ENCODE results near the gene VSIR.

VSIR gene

GRCh38 chr10:71737001-71737833 lies 36.1 kb downstream of the VSIR start:
- Histone ChIP-seq H3K4me3 (replicated peaks; ENCODE audit: insufficient read depth, low read length) (no peak overlapping the region), H3K27me3 (ENCODE audit: insufficient read depth, poor library complexity, severe bottlenecking) (no peaks in the 10 kb centered on the region), H3K27ac (replicated peaks) (peak overlapping the region; percentile 77)
- DNase-seq (ENCODE audit: low read depth in 1 of 2, low spot score in 1 of 2) = no peak
- TF ChIP-seq SPI1 (IDR thresholded peaks at IDR 0.05; ENCODE audit: borderline replicate concordance, low read depth) (no peak), POLR2AphosphoS5 (IDR thresholded peaks at IDR 0.05; ENCODE audit: low read depth) (no peak), CTCF (IDR thresholded peaks at IDR 0.05; ENCODE audit: insufficient read depth, low read length) (no peak), GABPA (IDR thresholded peaks at IDR 0.05; ENCODE audit: low read depth) (no peak)
- TF ChIP-seq, protein P1, sequence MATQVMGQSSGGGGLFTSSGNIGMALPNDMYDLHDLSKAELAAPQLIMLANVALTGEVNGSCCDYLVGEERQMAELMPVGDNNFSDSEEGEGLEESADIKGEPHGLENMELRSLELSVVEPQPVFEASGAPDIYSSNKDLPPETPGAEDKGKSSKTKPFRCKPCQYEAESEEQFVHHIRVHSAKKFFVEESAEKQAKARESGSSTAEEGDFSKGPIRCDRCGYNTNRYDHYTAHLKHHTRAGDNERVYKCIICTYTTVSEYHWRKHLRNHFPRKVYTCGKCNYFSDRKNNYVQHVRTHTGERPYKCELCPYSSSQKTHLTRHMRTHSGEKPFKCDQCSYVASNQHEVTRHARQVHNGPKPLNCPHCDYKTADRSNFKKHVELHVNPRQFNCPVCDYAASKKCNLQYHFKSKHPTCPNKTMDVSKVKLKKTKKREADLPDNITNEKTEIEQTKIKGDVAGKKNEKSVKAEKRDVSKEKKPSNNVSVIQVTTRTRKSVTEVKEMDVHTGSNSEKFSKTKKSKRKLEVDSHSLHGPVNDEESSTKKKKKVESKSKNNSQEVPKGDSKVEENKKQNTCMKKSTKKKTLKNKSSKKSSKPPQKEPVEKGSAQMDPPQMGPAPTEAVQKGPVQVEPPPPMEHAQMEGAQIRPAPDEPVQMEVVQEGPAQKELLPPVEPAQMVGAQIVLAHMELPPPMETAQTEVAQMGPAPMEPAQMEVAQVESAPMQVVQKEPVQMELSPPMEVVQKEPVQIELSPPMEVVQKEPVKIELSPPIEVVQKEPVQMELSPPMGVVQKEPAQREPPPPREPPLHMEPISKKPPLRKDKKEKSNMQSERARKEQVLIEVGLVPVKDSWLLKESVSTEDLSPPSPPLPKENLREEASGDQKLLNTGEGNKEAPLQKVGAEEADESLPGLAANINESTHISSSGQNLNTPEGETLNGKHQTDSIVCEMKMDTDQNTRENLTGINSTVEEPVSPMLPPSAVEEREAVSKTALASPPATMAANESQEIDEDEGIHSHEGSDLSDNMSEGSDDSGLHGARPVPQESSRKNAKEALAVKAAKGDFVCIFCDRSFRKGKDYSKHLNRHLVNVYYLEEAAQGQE (IDR thresholded peaks at IDR 0.05; ENCODE audit: insufficient replicate concordance, low read depth) = no peak

- TF ChIP-seq CTCF (IDR thresholded peaks at IDR 0.05; ENCODE audit: insufficient read depth, low read length) (no peak), POLR2AphosphoS5 (IDR thresholded peaks at IDR 0.05; ENCODE audit: low read depth) (no peak), SPI1 (IDR thresholded peaks at IDR 0.05; ENCODE audit: borderline replicate concordance, low read depth) (no peak), GABPA (IDR thresholded peaks at IDR 0.05; ENCODE audit: low read depth) (no peak)
- TF ChIP-seq, protein P1 (IDR thresholded peaks at IDR 0.05; ENCODE audit: insufficient replicate concordance, low read depth) = no peak
- H3K4me3 ChIP-seq (replicated peaks; ENCODE audit: insufficient read depth, low read length) = no peak overlapping the region
- no peaks in the 10 kb centered on the region for H3K27me3 ChIP-seq (ENCODE audit: insufficient read depth, poor library complexity, severe bottlenecking)
- peak overlapping the region; percentile 77 for H3K27ac ChIP-seq (replicated peaks)
- DNase-seq (ENCODE audit: low read depth in 1 of 2, low spot score in 1 of 2) = no peak
Measured at GRCh38 chr10:71736570-71736952, 36.8 kb downstream of the VSIR start.

DNA sequence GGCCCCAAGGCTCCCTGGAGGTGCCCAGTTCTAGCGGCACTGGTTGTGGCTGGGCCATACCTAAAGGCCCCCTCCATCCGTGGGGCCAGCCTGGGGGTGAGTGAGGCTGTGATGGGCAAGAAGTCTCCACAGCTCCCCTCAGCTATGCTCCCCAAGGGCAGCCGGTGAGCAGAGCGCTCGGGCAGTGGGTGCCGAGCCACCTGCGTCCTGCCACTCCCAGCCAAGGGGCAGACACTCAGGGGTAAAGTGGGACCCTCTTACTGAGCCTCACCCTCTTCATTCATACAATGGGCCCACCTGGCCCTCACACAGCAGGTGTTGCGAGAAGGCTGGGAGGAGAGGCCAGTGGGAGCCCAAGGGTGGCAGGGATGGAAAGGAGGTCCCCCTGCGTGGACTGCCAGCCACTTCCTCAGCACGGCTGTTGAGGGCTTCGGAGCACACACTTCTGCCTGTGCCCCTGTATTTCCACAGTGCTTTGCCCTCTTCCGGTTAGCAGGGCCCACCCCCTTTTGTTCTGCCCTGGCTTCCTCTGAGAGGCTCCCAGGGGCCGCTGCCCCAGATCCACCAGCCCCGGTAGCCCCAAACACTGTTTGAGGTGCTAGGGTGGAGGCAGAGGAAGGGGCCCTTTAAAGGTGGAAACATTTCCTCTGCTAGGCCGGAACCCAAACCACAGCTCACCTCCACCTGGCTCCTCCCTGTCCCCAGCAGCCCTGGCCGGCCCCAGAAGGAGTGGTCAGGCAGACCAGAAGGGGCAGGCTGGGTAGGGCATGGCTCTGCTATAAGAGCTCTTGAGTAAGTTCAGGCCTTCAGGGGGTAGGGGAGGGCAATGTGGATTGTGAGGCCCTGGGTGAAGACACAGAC lies 37.4 kb downstream of the VSIR start:
- H3K27me3 ChIP-seq (ENCODE audit: insufficient read depth, poor library complexity, severe bottlenecking) = no peaks in the 10 kb centered on the region
- TF ChIP-seq SPI1 (IDR thresholded peaks at IDR 0.05; ENCODE audit: borderline replicate concordance, low read depth) (peak; percentile 79), POLR2AphosphoS5 (IDR thresholded peaks at IDR 0.05; ENCODE audit: low read depth) (peak; percentile 69), GABPA (IDR thresholded peaks at IDR 0.05; ENCODE audit: low read depth) (peak; percentile 33; the same call in 1 of the 2 replicates), CTCF (IDR thresholded peaks at IDR 0.05; ENCODE audit: insufficient read depth, low read length) (no peak)
- TF ChIP-seq, protein P1 (IDR thresholded peaks at IDR 0.05; ENCODE audit: insufficient replicate concordance, low read depth) = no peak
- peak in 1 of 2 experiments; percentile 81 for DNase-seq (ENCODE audit: low read depth in 1 of 2, low spot score in 1 of 2)
- peak overlapping the region; percentile 77 for H3K27ac ChIP-seq (replicated peaks)
- H3K4me3 ChIP-seq (replicated peaks; ENCODE audit: insufficient read depth, low read length) = no peak overlapping the region

Measured in HL-60 (cell line).